ENCODE measurements around the gene VPS11.

- TF ChIP-seq CTCF (IDR thresholded peaks at IDR 0.05 in 8 of 11, conservative IDR thresholded peaks at IDR 0.05 in 3 of 11) = no peak
- no peak for TF ChIP-seq POLR2A (IDR thresholded peaks at IDR 0.05)
Observed at GRCh38 chr11:119116601-119117000, 49.0 kb downstream of the VPS11 start.

All from spleen (tissue), 7 donors.